HUDEP-2 (cell line): ENCODE data around the gene MFSD12.

Source experiments
- DNase-seq, 76 experiments: peaks; one replicate each; lab custom pipeline; 2025; ENCODE audit not compliant: unreplicated experiment in 76 of 76; lab: John Stamatoyannopoulos, UW

MFSD12 gene

GRCh38 chr19:3526507-3527237, 30.7 kb downstream of the MFSD12 start:
- DNase-seq, result no peak

GRCh38 chr19:3524904-3525451, 32.4 kb downstream of the MFSD12 start:
- DNase-seq, result no peak

- DNase-seq, result no peak
Observed at GRCh38 chr19:3524078-3524842, 33.1 kb downstream of the MFSD12 start.

- no peak for DNase-seq
Observed at GRCh38 chr19:3523361-3524077, 33.9 kb downstream of the MFSD12 start.

- no peak for DNase-seq
Observed at GRCh38 chr19:3522421-3523360, 34.7 kb downstream of the MFSD12 start.

GRCh38 chr19:3521104-3521445, 36.3 kb downstream of the MFSD12 start:
- DNase-seq, result peak in 1 of 76 experiments; percentile 56

- DNase-seq, result peak in 22 of 76 experiments; percentile 7 to 92 (median 65)
Observed at GRCh38 chr19:3520166-3521103, 37.0 kb downstream of the MFSD12 start.

- no peak for DNase-seq
Observed at GRCh38 chr19:3519126-3519525, 38.3 kb downstream of the MFSD12 start.

- DNase-seq, result no peak
Observed at GRCh38 chr19:3518659-3519058, 38.7 kb downstream of the MFSD12 start.

- no peak for DNase-seq
Observed at GRCh38 chr19:3518255-3518654, 39.1 kb downstream of the MFSD12 start.

GRCh38 chr19:3517638-3518037, 39.7 kb downstream of the MFSD12 start:
- no peak for DNase-seq

GRCh38 chr19:3516675-3517207, 40.6 kb downstream of the MFSD12 start:
- DNase-seq, result no peak

GRCh38 chr19:3515891-3516422, 41.4 kb downstream of the MFSD12 start:
- DNase-seq, result no peak

GRCh38 chr19:3514930-3515329, 42.5 kb downstream of the MFSD12 start:
- no peak for DNase-seq

- DNase-seq, result peak in 1 of 76 experiments; percentile 19
Observed at GRCh38 chr19:3513229-3514140, 43.9 kb downstream of the MFSD12 start.

- no peak for DNase-seq
Observed at GRCh38 chr19:3512562-3513228, 44.7 kb downstream of the MFSD12 start.
